GM13977 (cell line): ENCODE results near the gene ITGAE.

Source experiments
- DNase-seq: peaks from one replicate; pipeline ENCODE4 v3.0.0; 2012; ENCODE audit warnings: low spot score
- in situ Hi-C: fragments of 300-500 bp; cut with MboI; formaldehyde crosslinking; loops from one replicate; pipeline ENCODE4 v1.12.0; 2022; ENCODE audit warnings: low sequenced_read_pairs, low pct_unique_long_range_greater_than_20kb, mixed read lengths, inconsistent platforms; ENCODE audit not compliant: unreplicated experiment
- TF ChIP-seq, protein P1 (sequence below): IDR thresholded peaks from 2 replicates; pipeline ENCODE4 v1.5.1; 2012; ENCODE audit warnings: mild to moderate bottlenecking, control low read depth; ENCODE audit not compliant: insufficient read depth; ENCODE audit errors: extremely low read depth, missing control alignments

ITGAE gene

DNA sequence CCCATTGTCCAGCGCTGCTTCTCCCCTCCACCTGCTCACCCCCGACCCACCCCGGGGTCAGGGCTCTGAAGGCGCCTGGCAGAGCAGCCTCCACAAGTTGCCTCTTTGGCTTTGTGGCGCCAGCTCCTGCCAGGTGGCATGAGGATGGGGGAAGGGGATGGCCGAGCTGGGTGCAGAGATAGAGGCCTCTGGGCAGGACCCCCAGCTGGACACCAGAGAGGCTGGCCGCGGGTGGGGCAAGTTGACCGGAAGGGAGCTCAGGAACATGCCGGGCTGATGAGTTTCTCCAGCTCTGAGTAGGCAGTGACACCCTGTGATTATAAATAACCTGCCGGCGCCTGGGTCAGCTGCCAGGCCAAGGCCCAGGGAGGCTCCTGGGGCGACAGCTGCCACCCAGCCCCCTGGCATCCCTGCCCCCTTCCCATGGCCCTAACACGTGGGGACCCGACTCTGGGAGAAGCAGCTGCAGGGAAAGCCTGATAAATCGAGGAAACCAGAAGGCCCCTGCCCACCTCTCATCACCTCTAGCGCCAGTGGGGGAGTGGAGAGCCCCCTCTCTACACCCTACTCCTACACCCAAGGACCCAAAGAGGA is 105.8 kb downstream of the ITGAE start:
- in situ Hi-C loops, result no loop called here
- DNase-seq, result no peak
- TF ChIP-seq, protein P1, sequence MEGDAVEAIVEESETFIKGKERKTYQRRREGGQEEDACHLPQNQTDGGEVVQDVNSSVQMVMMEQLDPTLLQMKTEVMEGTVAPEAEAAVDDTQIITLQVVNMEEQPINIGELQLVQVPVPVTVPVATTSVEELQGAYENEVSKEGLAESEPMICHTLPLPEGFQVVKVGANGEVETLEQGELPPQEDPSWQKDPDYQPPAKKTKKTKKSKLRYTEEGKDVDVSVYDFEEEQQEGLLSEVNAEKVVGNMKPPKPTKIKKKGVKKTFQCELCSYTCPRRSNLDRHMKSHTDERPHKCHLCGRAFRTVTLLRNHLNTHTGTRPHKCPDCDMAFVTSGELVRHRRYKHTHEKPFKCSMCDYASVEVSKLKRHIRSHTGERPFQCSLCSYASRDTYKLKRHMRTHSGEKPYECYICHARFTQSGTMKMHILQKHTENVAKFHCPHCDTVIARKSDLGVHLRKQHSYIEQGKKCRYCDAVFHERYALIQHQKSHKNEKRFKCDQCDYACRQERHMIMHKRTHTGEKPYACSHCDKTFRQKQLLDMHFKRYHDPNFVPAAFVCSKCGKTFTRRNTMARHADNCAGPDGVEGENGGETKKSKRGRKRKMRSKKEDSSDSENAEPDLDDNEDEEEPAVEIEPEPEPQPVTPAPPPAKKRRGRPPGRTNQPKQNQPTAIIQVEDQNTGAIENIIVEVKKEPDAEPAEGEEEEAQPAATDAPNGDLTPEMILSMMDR, result no peak

DNA sequence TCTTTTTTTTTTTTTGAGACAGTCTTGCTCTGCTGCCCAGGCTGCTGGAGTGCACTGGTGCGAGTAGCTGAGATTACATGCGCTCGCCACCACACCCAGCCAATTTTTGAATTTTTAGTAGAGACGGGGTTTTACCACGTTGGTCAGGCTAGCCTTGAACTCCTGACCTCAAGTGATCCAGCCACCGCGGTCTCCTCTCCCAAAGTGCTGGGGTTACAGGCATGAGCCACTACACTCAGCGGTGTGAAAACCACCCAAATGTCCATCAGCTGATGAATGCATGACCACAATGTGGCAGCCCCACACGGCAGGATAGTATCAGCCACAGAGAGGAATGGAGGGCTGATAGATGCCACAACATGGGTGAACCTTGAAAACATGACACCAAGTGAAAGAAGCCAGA is 107.2 kb downstream of the ITGAE start:
- DNase-seq, result no peak
- TF ChIP-seq, protein P1, result no peak
- in situ Hi-C loops, result no loop called here

DNA sequence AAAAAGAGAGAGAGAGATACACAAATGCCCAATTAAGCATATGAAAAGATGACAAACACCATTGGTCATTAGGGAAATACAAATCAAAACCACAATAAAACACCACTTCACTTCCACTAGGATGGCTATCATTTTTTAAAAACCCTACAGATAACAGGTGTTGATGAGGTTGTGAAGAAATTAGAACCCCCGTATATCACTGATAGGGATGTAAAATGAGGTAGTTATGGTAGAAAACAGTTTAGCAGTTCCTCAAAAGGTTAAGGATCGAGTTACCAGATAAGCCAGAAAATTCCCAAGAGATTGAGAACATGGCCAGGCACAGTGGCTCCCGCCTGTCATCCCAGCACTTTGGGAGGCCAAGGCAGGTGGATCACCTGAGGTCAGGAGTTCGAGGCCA is 107.8 kb downstream of the ITGAE start:
- in situ Hi-C loops, result no loop called here
- TF ChIP-seq, protein P1, result no peak
- DNase-seq, result no peak

DNA sequence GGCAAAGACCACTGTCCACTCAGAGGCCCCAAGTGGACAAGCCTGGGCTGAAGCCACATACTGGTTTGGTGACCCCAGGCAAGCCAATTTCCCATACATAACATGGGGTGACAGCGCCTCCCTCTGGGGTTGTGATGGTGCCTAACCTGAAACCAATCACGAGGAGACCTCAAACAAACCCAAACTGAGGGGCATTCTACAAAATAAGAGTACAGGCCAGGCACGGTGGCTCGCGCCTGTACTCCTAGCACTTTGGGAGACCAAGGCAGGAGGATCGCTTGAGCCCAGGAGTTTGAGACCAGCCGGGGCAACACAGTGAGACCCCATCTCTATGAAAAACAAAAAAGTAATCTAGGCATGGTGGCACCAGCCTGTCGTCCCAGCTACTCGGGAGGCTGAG is 108.6 kb downstream of the ITGAE start:
- no peak for DNase-seq
- TF ChIP-seq, protein P1, result peak; percentile 35
- in situ Hi-C loops, result no loop called here

DNA sequence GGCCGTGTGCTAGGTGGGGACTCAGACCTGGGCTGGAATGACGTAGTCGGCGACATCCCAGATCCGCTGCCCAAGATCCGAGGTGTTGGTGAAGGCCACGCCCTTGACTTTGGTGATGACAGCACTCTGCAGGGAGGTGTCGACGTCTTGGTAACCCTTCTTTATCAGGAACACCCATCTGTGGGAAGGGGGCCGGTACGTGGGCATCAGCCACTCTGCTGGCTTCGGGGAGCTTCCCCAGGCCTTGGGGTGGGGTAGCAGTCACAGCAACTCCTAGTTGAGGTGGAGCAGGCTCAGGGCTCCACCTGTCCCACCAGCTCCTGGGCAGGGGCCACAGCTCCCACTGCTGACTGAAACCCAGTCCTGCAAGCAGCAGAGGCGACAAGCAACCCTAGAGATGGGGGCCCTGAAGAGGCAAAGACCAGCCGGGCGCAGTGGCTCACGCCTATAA is 109.3 kb downstream of the ITGAE start:
- in situ Hi-C loops, result no loop called here
- TF ChIP-seq, protein P1, result peak; percentile 30

DNA sequence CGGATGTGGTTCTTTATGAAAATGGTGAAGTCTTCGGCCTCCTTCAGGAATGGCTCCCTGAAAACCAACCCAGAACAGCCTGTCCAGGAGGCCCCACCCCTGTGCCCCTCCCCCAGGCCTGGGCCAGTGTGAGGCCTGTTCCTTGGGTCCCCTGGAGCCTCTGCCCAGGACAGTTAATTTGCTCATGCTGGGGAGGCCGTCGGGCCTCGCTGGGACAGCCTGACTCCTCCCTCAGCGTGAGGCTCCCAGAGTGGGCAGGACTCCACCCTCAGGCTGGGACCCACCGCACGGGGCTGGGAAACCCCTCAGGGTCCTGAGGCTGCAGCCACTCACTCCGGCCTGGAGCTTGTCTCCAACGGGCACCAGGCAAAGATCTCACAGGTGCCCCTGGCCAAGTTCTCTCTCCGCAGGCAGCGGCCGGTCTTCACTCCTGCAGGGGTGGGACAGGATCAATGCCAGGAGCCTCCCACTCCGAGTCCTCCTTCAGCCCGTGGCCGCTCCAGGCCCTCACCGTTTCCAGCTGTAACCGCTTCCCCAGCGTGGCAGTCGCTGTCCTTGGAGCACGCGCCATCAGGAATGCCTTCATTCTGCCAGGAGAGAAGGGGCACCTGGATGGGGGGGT is 110.8 kb downstream of the ITGAE start:
- DNase-seq, result no peak
- TF ChIP-seq, protein P1, result no peak
- in situ Hi-C loops, result no loop called here

More for the DNA sequence above, 109.3 kb downstream of the ITGAE start:
- no peak for DNase-seq
